Central memory CD4-positive, alpha-beta T cell (primary cell): ENCODE results near the gene IFITM10.
"Not testable (repeated sequence)": the region's sequence is repeated elsewhere in the genome, so short reads cannot be mapped to it uniquely, and the experiment has no call there.

Experiments
- DNase-seq: peaks from one replicate; pipeline ENCODE4 v3.0.0; 2022

Gene IFITM10

DNA sequence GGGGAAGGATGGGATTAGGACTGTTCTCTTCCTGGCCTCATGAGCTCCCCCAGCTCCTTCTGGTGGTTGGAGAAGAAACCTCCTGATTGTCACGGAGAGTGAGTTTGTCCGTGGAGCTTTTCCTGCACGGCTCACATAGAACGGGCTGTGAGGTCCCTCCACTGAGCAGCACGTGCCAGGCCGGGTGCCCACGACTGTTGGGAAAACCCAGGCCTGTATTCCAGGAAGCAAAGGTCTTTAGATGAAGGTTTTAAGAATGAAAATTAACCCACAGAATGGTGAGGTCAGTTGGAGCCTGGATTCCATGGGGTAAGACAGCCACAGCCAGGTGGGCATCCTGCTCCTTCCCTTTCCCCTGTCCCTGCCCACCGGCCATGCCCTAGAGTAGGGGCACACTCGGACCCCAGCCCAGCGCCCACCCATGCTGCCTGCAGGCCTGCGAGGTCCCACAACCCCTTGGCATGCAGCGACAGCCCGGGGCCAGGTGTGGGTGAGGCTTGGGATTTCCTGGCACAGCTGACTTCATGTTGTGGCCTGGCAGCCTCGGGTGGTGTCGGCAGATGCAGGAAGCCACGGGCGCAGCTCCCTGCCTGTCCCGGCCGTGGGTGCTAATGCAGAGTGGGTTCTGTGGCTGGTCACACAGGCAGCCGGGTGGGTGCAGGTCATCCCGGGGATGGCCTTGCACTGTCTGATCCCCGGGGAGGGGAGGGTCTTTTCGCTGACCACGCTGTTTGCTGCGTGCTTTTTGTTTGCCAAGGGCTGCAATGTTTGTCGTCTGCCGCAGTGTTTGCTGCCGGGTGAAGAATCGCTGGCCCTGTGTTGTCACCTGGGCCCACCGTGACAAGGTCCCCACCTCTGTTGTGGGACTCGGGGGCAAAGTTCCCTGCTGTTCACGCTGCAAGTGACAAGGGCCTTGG lies 60.9 kb downstream of the IFITM10 start:
- DNase-seq: not testable (repeated sequence)

DNA sequence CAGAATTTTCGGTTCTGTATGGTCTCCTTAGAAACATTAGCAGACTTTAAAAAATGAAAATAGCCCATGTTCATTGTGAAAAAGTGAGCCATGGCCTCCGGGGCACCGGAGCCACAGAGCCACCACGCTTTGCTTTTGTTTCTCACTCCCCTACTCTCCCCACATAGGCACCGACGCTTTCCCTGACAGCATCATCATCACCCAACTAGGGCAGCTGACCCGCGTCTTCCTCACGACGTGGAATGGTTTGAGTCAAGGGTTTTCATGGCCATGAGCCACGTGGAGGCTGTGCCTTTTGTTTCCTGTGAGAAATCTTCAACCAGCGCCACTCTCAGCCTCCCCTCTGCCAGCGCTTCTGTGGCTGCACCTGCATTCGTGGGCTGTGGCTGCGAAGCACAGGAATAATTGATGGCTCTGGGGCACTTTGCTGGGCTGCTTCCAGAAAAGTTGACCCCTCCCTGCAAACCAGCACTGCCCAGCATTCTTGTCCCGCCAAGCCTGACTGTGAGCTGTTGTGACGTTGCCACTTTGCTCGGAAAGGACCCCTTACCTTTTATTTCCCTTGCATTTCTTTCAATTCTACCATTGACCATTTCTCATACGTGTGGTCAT lies 62.0 kb downstream of the IFITM10 start:
- not testable (repeated sequence) for DNase-seq

GRCh38 chr11:1686220-1686619 lies 64.2 kb downstream of the IFITM10 start:
- DNase-seq: not testable (repeated sequence)

DNA sequence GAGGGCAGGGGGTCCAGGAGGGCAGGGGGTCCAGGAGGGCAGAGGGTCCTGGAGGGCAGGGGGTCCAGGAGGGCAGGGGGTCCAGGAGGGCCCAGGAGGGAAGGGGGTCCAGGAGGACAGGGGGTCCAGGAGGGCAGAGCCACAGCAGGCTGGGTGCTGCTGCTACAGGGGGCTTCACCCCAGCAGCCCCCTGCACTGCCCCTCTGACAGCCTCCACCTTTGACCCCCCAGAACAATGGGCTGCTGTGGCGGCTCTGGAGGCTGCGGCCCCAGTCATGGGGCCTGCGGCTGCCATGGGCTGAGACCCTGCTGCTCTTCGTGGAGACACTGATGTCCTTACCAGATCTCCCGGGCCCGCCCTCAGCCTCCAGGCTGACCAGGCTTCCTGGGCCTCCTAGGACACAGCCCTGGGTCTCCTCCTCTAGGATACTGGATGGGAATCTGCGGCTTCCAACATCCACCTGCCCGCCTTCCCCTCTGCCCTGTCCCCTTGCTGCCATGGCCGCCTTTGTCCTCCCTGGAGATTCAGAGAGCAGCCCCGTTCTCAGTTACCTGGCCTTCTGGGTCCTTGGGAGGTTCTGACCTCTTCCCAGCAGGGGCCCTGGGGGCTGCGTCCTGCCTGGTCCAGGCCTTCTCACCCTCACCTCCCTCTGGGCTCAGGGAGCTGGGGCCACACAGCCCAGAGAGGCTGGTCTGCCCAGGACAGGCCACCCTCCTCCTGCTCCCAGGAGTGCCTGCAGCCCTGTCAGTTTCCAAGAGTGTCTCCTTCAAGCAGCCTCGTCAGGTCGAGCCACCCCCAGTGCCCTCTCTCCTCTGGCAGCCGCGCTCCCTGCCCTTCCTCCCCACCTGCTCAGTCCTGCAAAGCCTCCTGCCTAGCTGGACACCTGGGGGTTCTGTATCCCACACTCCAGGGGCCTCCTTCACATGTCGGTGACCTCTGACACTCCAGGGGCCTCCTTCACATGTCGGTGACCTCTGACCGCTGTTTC lies 65.2 kb downstream of the IFITM10 start:
- DNase-seq: not testable (repeated sequence)

- DNase-seq: not testable (repeated sequence)
Observed at GRCh38 chr11:1683904-1684572, 66.4 kb downstream of the IFITM10 start.

GRCh38 chr11:1683216-1683615 lies 67.2 kb downstream of the IFITM10 start:
- DNase-seq: not testable (repeated sequence)
